ENCODE measurements around the gene APOBEC3B. TPM values are rescaled to one million over a fixed set of nuclear protein-coding genes. Genes with fewer than 3 reads are reported as not detected.

The APOBEC3B gene
- total RNA-seq, 3 donors from 2014 or later (not counting 1 experiment from before 2014, with no cell fraction given) = 1.7 to 2.3 (median 2.2) TPM

DNA sequence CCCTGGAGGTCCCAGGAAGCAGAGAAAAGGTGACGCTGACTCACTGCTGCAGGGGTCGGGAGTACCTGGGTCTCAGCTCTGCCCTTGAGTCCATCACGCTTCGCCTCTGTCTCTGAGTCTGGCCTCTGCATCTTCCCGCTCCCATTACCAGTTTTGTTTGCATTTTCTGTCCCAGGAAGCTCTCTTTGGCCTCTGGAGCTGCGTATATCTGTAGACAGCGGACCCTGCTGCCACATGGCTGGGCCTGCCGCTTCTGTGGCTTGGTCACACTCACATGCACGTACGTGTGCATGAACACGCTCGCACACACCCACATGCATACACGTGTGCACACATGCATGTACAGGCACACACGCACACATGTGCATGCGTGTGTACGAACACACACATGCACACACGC is 45.6 kb upstream of the APOBEC3B start:
- H3K4me3 ChIP-seq (ENCODE audit: low read length) = no peak overlapping the region
- intact Hi-C loops (cut with micrococcal nuclease) = no loop called here
- H3K9me3 Mint-ChIP-seq = no peaks in the 10 kb centered on the region
- peaks cover 7% of the 10 kb centered on the region in 2 donors for H3K4me1 Mint-ChIP-seq
- H3K27me3 ChIP-seq (ENCODE audit: control insufficient read depth, insufficient read depth, low read length) = peaks cover 3% of the 10 kb centered on the region
- H3K4me3 Mint-ChIP-seq = no peak overlapping the region
- DNase-seq = no peak
- no peak overlapping the region for H3K27ac Mint-ChIP-seq
- TF ChIP-seq, protein P1, sequence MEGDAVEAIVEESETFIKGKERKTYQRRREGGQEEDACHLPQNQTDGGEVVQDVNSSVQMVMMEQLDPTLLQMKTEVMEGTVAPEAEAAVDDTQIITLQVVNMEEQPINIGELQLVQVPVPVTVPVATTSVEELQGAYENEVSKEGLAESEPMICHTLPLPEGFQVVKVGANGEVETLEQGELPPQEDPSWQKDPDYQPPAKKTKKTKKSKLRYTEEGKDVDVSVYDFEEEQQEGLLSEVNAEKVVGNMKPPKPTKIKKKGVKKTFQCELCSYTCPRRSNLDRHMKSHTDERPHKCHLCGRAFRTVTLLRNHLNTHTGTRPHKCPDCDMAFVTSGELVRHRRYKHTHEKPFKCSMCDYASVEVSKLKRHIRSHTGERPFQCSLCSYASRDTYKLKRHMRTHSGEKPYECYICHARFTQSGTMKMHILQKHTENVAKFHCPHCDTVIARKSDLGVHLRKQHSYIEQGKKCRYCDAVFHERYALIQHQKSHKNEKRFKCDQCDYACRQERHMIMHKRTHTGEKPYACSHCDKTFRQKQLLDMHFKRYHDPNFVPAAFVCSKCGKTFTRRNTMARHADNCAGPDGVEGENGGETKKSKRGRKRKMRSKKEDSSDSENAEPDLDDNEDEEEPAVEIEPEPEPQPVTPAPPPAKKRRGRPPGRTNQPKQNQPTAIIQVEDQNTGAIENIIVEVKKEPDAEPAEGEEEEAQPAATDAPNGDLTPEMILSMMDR (IDR thresholded peaks at IDR 0.05) = no peak
- ATAC-seq = no peak
- no peaks in the 10 kb centered on the region for H3K36me3 ChIP-seq (ENCODE audit: control insufficient read depth, insufficient read depth, low read length)
- peaks cover 6% of the 10 kb centered on the region for H3K4me1 ChIP-seq (ENCODE audit: control insufficient read depth, insufficient read depth, low read length)
- H3K27me3 Mint-ChIP-seq (ENCODE audit: low read depth in 2 of 2) = peaks cover 31 to 64% of the 10 kb centered on the region in 2 donors
- H3K27ac ChIP-seq (ENCODE audit: low read length) = no peak overlapping the region
- WGBS (ENCODE audit: insufficient coverage) = 91% methylated on average over 17 of the region's 17 CpGs
- no peaks in the 10 kb centered on the region for H3K9me3 ChIP-seq (ENCODE audit: control insufficient read depth, insufficient read depth, low read length)
- H3K36me3 Mint-ChIP-seq = no peaks in the 10 kb centered on the region

DNA sequence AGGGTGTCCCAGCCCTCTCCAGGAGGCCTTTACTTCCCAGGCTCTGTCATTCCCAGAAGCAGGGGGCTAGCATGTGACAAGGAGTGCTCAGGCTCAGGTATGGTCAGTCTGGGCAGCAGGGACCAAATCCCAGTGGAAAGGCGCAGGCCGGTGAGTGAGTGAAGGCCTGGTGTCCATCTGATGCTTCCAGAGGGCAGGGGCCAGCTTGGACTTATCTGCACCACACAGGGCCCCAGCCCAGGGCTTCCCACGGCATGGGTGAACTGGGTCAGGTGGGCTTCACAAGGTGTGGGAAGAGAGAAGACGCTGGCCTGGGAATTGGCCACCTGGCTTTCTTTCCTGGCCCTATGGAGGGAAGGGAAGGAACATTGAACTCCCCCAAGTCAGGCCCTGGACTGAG is 45.1 kb upstream of the APOBEC3B start:
- DNase-seq (no peak), ATAC-seq (no peak)
- H3K27me3 ChIP-seq (ENCODE audit: control insufficient read depth, insufficient read depth, low read length) = peaks cover 3% of the 10 kb centered on the region
- H3K27me3 Mint-ChIP-seq (ENCODE audit: low read depth in 2 of 2) = peaks cover 34 to 68% of the 10 kb centered on the region in 2 donors
- 92% methylated on average over 4 of the region's 4 CpGs for WGBS (ENCODE audit: insufficient coverage)
- H3K36me3 ChIP-seq (ENCODE audit: control insufficient read depth, insufficient read depth, low read length) = no peaks in the 10 kb centered on the region
- intact Hi-C loops (cut with micrococcal nuclease) = no loop called here
- peaks cover 12% of the 10 kb centered on the region in 2 donors for H3K4me1 Mint-ChIP-seq
- no peaks in the 10 kb centered on the region for H3K36me3 Mint-ChIP-seq
- H3K9me3 Mint-ChIP-seq = no peaks in the 10 kb centered on the region
- TF ChIP-seq, protein P1 (IDR thresholded peaks at IDR 0.05) = no peak
- peaks cover 11% of the 10 kb centered on the region for H3K4me1 ChIP-seq (ENCODE audit: control insufficient read depth, insufficient read depth, low read length)
- H3K9me3 ChIP-seq (ENCODE audit: control insufficient read depth, insufficient read depth, low read length) = no peaks in the 10 kb centered on the region
- no peak overlapping the region for H3K27ac ChIP-seq (ENCODE audit: low read length)
- H3K4me3 ChIP-seq (ENCODE audit: low read length) = no peak overlapping the region
- H3K27ac Mint-ChIP-seq = no peak overlapping the region
- H3K4me3 Mint-ChIP-seq = no peak overlapping the region

DNA sequence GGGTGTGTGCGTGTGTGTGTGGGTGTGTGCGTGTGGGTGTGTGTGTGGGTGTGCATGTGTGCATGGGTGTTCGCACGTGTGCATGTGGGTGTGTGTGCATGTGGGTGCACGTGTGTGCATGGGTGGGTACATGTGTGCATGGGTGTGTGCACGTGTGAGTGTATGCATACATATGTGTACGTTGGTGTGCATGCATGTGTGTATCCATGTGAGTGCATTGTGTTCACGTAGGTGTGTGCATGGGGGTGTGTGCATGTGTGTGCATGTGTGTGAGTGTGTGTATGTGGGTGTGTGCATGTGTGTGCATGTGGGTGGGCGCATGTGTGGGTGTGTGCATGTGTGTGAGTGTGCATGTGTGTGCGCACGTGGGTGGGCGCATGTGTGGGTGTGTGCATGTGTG is 44.6 kb upstream of the APOBEC3B start:
- intact Hi-C loops (cut with micrococcal nuclease) = no loop called here
- TF ChIP-seq, protein P1 (IDR thresholded peaks at IDR 0.05) = no peak
- Mint-ChIP-seq H3K27ac (no peak overlapping the region), H3K9me3 (no peaks in the 10 kb centered on the region), H3K36me3 (no peaks in the 10 kb centered on the region), H3K27me3 (ENCODE audit: low read depth in 2 of 2) (peaks cover 34 to 71% of the 10 kb centered on the region in 2 donors), H3K4me3 (no peak overlapping the region), H3K4me1 (peaks cover 14% of the 10 kb centered on the region in 2 donors)
- no peak for DNase-seq
- WGBS (ENCODE audit: insufficient coverage) = 91% methylated on average over 12 of the region's 12 CpGs
- H3K27ac ChIP-seq (ENCODE audit: low read length) = no peak overlapping the region
- ATAC-seq = no peak
- no peaks in the 10 kb centered on the region for H3K36me3 ChIP-seq (ENCODE audit: control insufficient read depth, insufficient read depth, low read length)
- H3K9me3 ChIP-seq (ENCODE audit: control insufficient read depth, insufficient read depth, low read length) = no peaks in the 10 kb centered on the region
- H3K4me1 ChIP-seq (ENCODE audit: control insufficient read depth, insufficient read depth, low read length) = peaks cover 15% of the 10 kb centered on the region
- peaks cover 3% of the 10 kb centered on the region for H3K27me3 ChIP-seq (ENCODE audit: control insufficient read depth, insufficient read depth, low read length)
- no peak overlapping the region for H3K4me3 ChIP-seq (ENCODE audit: low read length)

DNA sequence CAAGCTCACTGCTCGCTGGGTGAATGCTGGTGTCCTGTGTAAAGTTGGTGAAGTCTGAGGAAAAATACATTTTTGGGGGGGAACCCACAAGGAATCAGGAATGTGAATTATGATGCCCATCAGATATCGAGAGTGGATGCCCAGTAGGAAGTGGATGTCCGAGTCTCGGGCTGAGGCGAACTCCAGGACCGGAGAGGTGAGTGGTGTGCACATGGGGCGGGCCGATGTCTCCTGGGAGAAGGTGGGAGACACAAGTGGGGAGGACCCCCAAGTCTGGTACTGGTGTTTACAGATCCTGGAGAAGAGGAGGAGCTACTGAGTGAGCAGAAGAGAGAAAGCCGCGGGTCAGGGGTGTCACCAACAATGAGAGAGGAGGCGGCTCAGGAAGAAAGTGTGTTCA is 43.9 kb upstream of the APOBEC3B start:
- TF ChIP-seq, protein P1 (IDR thresholded peaks at IDR 0.05) = no peak
- Histone ChIP-seq H3K36me3 (ENCODE audit: control insufficient read depth, insufficient read depth, low read length) (no peaks in the 10 kb centered on the region), H3K27ac (ENCODE audit: low read length) (no peak overlapping the region), H3K9me3 (ENCODE audit: control insufficient read depth, insufficient read depth, low read length) (no peaks in the 10 kb centered on the region), H3K4me3 (ENCODE audit: low read length) (no peak overlapping the region), H3K27me3 (ENCODE audit: control insufficient read depth, insufficient read depth, low read length) (no peaks in the 10 kb centered on the region), H3K4me1 (ENCODE audit: control insufficient read depth, insufficient read depth, low read length) (peaks cover 22% of the 10 kb centered on the region)
- WGBS (ENCODE audit: insufficient coverage) = 98% methylated on average over 11 of the region's 11 CpGs
- Mint-ChIP-seq H3K27me3 (ENCODE audit: low read depth in 2 of 2) (peaks cover 31 to 72% of the 10 kb centered on the region in 2 donors), H3K36me3 (no peaks in the 10 kb centered on the region), H3K4me3 (no peak overlapping the region), H3K4me1 (peaks cover 16 to 19% of the 10 kb centered on the region in 2 donors), H3K27ac (no peak overlapping the region), H3K9me3 (no peaks in the 10 kb centered on the region)
- no peak for DNase-seq
- no peak for ATAC-seq
- intact Hi-C loops (cut with micrococcal nuclease) = no loop called here

All from natural killer cell (primary cell).